ENCODE data around the gene AATF. TPM values are rescaled to one million over a fixed set of nuclear protein-coding genes. Genes with fewer than 3 reads are reported as not detected.

The AATF gene
- total RNA-seq, 1 donor from 2014 or later = 28.9 TPM

- Mint-ChIP-seq H3K27ac (no peak overlapping the region), H3K36me3 (peaks cover 14% of the 10 kb centered on the region), H3K4me1 (peaks cover 38% of the 10 kb centered on the region), H3K9me3 (no peaks in the 10 kb centered on the region), H3K4me3 (no peak overlapping the region), H3K27me3 (ENCODE audit: insufficient read depth, low read depth) (peaks cover 3% of the 10 kb centered on the region)
- no peak overlapping the region for H3K27ac ChIP-seq
- H4K20me1 ChIP-seq (ENCODE audit: low read depth) = no peaks in the 10 kb centered on the region
- H3K4me2 ChIP-seq = no peak overlapping the region
- no peaks in the 10 kb centered on the region for H3K27me3 ChIP-seq
- DNase-seq (ENCODE audit: low spot score) = no peak
- TF ChIP-seq EZH2phosphoT487 (IDR thresholded peaks at IDR 0.05) = no peak
- no peak for TF ChIP-seq EZH2 (IDR thresholded peaks at IDR 0.05)
- TF ChIP-seq CTCF (IDR thresholded peaks at IDR 0.05) = no peak
- no peaks in the 10 kb centered on the region for H3K36me3 ChIP-seq
- H3K4me3 ChIP-seq = no peak overlapping the region
- no peaks in the 10 kb centered on the region for H3K9me3 ChIP-seq (ENCODE audit: low read depth)
- no peak overlapping the region for H2AFZ ChIP-seq (replicated peaks)
- peaks cover 5% of the 10 kb centered on the region for H3K4me1 ChIP-seq
- H3K79me2 ChIP-seq (ENCODE audit: low read depth) = no peaks in the 10 kb centered on the region
- no peaks in the 10 kb centered on the region for H3F3A ChIP-seq (ENCODE audit: low read depth)
- H3K9ac ChIP-seq = no peak overlapping the region
Measured at GRCh38 chr17:37052450-37052849, 103.7 kb downstream of the AATF start.

- Histone ChIP-seq H3K9ac (no peak overlapping the region), H3K27ac (no peak overlapping the region)
- H3K27ac Mint-ChIP-seq = no peak overlapping the region
Measured at GRCh38 chr17:37054894-37055293, 106.1 kb downstream of the AATF start.

GRCh38 chr17:37056622-37057021 lies 107.9 kb downstream of the AATF start:
- H3K9ac ChIP-seq = no peak overlapping the region
- peaks cover 18% of the 10 kb centered on the region for H3K36me3 Mint-ChIP-seq

More at GRCh38 chr17:37054894-37055293, 106.1 kb downstream of the AATF start:
- H3F3A ChIP-seq (ENCODE audit: low read depth) = no peaks in the 10 kb centered on the region
- Mint-ChIP-seq H3K4me1 (peaks cover 36% of the 10 kb centered on the region), H3K27me3 (ENCODE audit: insufficient read depth, low read depth) (peaks cover 5% of the 10 kb centered on the region), H3K36me3 (peaks cover 18% of the 10 kb centered on the region), H3K4me3 (no peak overlapping the region), H3K9me3 (no peaks in the 10 kb centered on the region)
- H2AFZ ChIP-seq (replicated peaks) = no peak overlapping the region
- H4K20me1 ChIP-seq (ENCODE audit: low read depth) = no peaks in the 10 kb centered on the region
- DNase-seq (ENCODE audit: low spot score) = no peak
- H3K79me2 ChIP-seq (ENCODE audit: low read depth) = no peaks in the 10 kb centered on the region
- no peak overlapping the region for H3K4me2 ChIP-seq
- TF ChIP-seq CTCF (IDR thresholded peaks at IDR 0.05) = no peak
- no peak for TF ChIP-seq EZH2phosphoT487 (IDR thresholded peaks at IDR 0.05)
- TF ChIP-seq EZH2 (IDR thresholded peaks at IDR 0.05) = no peak
- H3K36me3 ChIP-seq = no peaks in the 10 kb centered on the region
- no peaks in the 10 kb centered on the region for H3K9me3 ChIP-seq (ENCODE audit: low read depth)
- no peak overlapping the region for H3K4me3 ChIP-seq
- no peaks in the 10 kb centered on the region for H3K27me3 ChIP-seq
- peaks cover 5% of the 10 kb centered on the region for H3K4me1 ChIP-seq

More at GRCh38 chr17:37056622-37057021, 107.9 kb downstream of the AATF start:
- H3K4me1 ChIP-seq = peaks cover 5% of the 10 kb centered on the region
- H4K20me1 ChIP-seq (ENCODE audit: low read depth) = no peaks in the 10 kb centered on the region
- no peak overlapping the region for H3K27ac Mint-ChIP-seq
- no peak overlapping the region for H3K4me2 ChIP-seq
- no peak for DNase-seq (ENCODE audit: low spot score)
- H3K9me3 Mint-ChIP-seq = no peaks in the 10 kb centered on the region
- no peak overlapping the region for H3K4me3 Mint-ChIP-seq
- TF ChIP-seq CTCF (IDR thresholded peaks at IDR 0.05) = no peak
- no peak for TF ChIP-seq EZH2phosphoT487 (IDR thresholded peaks at IDR 0.05)
- TF ChIP-seq EZH2 (IDR thresholded peaks at IDR 0.05) = no peak
- H3K36me3 ChIP-seq = no peaks in the 10 kb centered on the region
- no peak overlapping the region for H3K27ac ChIP-seq
- no peaks in the 10 kb centered on the region for H3K27me3 ChIP-seq
- H3K79me2 ChIP-seq (ENCODE audit: low read depth) = no peaks in the 10 kb centered on the region
- H2AFZ ChIP-seq (replicated peaks) = no peak overlapping the region
- peaks cover 31% of the 10 kb centered on the region for H3K4me1 Mint-ChIP-seq
- peaks cover 5% of the 10 kb centered on the region for H3K27me3 Mint-ChIP-seq (ENCODE audit: insufficient read depth, low read depth)
- no peaks in the 10 kb centered on the region for H3K9me3 ChIP-seq (ENCODE audit: low read depth)
- no peaks in the 10 kb centered on the region for H3F3A ChIP-seq (ENCODE audit: low read depth)
- no peak overlapping the region for H3K4me3 ChIP-seq
